Muscle of back (tissue), 11 donors: ENCODE data around the gene GID4. TPM values are rescaled to one million over a fixed set of nuclear protein-coding genes. Genes with fewer than 3 reads are reported as not detected.

Experiments used
- DNase-seq, 3 donors: peaks; one replicate each; pipeline versions ENCODE4 v3.0.0 to v3.0.0-alpha.2; 2013
- polyA plus RNA-seq, 10 donors: library from polyadenylated mRNA; unstranded; fragments of 120-200 nt; gene quantifications; one replicate each; pipeline ENCODE4 v1.2.1, GENCODE V29; 2013; ENCODE audit not compliant: insufficient read length in 10 of 10

GID4 gene
- polyA plus RNA-seq, 10 donors, result 9.9 to 13.9 (median 11.5) TPM

DNA sequence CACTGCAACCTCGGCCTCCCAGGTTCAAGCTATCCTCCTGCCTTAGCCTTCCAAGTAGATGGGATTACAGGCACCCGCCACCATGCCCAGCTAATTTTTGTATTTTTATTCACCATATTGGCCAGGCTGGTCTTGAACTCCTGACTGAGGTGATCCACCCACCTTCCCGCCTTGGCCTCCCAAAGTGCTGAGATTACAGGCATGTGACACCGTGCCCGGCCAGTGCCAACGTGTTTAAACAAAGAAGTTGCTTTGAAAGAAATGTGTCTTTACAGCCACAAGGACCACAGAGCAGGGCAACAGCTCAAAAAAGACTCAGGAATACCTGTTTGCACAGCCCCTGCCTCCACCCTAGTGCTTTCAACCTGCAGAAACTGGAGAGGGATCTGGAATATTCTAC is 25.2 kb upstream of the GID4 start:
- DNase-seq, result no peak

DNA sequence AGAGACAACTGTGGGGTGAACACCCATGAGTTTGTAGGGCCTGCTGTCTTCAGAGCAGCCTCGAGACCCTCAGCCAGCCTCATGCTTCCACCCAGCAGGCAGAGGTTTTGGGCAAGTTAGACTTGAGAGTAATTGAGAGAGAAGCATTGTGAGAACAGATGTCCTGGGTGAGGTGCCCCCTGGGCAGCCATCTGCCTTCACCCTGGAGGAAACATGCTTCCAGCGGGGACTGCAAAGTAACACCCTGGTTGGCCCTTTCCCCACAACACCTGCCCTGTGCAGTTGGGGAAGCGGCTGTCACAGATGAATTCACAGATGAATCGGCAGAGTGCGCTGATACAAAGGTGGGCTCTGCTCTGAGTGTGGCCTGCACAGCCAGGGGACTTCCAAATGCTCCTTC is 23.6 kb upstream of the GID4 start:
- no peak for DNase-seq

GRCh38 chr17:18016426-18016825 is 22.8 kb upstream of the GID4 start:
- no peak for DNase-seq

- no peak for DNase-seq
Observed at GRCh38 chr17:18017958-18018357, 21.2 kb upstream of the GID4 start.

- DNase-seq, result no peak
Observed at GRCh38 chr17:18018411-18018921, 20.7 kb upstream of the GID4 start.

GRCh38 chr17:18019838-18020154 is 19.4 kb upstream of the GID4 start:
- DNase-seq, result no peak

DNA sequence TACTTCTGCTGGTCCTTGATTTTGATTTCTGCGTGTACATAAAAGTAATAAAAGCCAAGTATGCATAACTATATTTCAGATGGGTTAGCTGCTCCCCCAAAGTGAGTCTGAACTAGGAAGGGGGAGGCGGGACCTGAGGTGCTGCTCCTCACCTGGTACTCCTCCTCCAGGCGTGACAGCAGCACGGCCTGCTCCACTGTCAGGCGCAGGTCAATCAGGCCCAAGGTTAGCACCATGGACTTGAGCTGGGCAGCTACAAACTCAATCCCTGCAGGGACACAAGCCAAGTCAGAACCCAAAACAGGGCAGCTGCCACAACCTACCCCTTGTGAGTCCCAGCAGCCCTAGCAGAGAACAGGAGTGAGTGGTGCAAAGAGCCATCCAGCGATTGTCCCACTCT is 18.2 kb upstream of the GID4 start:
- DNase-seq, result no peak

- DNase-seq, result no peak
Observed at GRCh38 chr17:18021372-18021771, 17.8 kb upstream of the GID4 start.

- no peak for DNase-seq
Observed at GRCh38 chr17:18025241-18025944, 13.8 kb upstream of the GID4 start.

DNA sequence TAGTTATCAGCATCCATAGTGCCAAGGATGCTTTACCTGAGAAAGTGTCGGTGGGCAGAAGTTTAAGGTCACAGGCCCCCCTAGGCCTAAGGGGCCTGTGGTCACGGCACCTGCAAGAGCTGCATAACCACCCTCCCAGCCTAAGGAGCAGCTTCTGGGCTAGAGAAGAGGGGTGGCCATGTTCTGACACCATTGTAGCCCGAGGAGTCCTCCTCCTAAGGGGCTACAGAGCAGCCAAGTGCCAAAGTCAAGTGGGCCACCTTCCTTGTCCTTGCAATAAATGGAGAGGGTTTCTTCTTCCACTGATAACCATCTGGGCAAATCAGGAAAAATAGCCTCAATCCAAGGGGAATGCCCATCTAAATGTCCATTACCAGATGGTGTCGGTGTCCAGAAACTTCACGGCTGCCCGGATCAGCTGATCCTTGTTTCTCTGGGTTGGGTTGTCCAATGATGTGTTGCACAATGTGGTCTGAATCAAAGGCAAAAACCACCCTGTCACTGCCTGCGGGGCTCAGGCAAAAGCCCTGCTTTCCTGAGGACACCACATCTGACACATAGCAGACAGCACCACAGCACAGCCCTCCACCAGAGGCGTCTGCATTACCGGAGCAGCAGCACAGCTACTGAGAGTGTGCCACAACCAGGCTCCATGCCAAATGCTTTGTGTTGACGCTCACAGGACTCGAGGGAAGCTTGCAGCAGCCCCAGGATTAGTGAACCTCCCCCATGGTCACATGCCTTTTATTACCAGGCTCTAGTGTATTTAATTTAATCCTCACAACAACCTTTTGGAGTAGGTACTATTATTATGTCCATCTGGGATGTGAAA is 13.0 kb upstream of the GID4 start:
- DNase-seq, result peak in 1 of 3 donors; percentile 52

DNA sequence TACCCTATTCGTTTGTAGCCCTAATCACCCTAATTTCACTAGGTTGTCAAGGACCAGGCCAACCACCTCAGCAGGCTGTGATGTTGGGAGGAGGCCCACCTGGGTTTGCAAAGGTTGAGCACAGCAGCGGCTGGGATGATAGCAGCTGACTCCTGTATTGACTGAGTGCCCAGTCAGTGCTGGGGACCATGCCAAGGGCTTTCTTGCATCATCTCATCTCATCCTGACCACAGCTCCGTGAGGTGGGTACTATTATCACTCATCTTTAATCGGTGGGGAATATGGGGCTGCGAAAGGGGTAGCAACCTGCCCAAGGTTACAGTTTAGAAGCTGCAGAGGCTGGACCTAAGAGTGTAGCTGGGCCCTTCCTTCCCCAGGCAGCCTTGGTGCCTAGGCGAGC is 11.9 kb upstream of the GID4 start:
- no peak for DNase-seq

DNA sequence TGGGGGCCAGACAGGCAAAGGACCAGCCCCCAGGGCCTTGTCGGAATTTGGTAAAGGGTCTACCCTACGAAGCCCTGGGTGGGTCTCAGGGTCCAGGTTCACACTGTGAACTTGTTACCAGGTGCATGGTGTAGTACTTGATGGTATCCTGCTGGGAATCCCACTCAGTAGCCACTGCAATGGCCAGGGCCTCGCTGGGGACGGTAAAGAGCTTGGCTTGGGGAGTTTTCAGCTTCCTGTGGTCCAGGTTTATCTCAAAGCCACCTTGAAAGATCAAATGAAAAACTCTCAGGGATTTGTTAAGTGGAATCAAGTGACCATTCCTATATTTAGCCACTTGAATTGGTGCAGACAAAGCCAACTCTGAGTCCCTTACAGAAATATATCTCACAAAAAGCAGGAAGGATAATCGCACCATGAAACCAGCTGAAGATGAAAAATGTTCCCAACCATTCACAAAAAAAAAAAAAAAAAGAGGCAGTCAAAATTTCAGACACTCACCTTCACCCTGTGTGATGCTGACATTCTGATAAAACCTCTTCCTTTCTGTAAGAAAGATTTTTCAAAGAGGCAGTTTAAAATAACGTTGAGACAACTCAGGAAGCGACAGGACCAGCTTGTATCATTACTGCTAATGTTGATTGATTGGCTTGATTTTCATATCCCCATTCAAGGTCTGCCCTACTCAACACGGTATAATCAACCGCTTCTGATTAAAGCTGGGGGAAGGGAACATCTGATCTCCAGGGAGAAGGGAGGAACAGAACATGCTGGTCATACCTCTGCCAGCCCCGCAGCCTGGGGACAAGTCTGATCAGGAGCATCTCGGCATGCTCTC is 10.9 kb upstream of the GID4 start:
- no peak for DNase-seq

- DNase-seq, result no peak
Observed at GRCh38 chr17:18028952-18029540, 10.2 kb upstream of the GID4 start.

DNA sequence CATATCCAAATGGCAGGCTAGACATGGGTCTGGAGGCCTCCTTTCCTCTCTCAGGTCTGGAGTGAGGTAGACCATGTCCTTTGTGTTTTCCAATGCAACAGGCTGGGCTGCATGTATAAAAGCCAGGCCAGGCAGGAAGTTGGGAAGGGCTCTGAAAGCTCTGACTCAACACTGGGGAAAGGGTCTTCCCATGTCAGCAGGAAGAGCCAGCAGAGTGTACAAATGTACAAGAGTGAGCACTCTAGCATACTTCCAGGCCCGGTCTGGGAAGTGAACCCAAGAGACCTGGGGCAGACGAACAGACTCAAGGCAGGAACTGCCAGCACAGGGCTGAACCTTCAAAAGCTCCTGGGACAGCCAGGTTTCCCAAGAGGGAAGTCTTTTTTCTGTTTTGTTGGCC is 7.3 kb upstream of the GID4 start:
- DNase-seq, result peak in 1 of 3 donors; percentile 51

DNA sequence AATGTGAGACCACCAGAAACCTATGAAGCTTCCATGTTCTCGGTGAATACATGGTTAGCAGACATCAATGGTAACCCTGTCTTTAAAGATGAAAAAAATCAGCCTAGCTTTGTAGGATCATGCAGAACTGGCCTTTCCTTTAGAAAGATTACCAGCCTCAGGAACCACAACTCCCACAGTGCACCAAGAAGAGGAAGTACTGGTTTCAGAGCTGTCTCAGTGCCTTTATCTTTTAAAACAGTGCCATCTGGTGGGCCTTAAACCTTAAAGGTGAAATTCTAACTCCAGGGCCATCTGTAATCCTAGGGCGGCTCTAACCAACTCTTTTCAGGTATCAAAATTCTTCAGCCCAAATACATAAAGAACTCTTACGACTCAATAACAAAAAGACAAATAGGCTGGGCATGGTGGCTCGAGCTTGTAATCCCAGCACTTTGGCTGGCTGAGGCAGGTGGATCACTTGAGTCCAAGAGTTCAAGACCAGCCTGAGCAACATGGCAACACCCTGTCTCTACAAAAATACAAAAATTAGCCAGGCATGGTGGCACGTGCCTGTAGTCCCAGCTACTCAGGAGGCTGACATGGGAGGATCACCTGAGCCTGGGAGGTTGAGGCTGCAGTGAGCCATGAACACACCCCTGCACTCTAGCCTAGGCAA is 5.6 kb upstream of the GID4 start:
- peak; percentile 79 to 89 (median 82) for DNase-seq

DNA sequence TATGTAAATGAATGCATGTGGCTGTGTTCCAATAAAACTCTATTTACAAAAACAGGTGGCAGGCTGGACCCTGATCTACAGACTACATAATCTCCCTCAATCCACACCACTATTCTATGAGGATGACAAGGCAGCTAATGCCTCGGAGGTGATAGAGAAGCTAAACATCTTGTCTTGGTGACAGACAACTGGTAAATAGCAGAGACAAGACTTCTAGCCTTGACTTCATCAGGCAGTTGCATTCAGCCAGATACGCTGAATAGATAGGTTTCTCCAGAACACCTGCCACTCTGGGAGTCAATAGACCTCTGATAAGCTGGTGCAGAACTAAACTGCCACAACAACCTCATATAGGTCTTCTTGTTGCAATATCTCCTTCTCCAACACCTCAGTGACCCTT is 3.5 kb upstream of the GID4 start:
- DNase-seq, result no peak

DNA sequence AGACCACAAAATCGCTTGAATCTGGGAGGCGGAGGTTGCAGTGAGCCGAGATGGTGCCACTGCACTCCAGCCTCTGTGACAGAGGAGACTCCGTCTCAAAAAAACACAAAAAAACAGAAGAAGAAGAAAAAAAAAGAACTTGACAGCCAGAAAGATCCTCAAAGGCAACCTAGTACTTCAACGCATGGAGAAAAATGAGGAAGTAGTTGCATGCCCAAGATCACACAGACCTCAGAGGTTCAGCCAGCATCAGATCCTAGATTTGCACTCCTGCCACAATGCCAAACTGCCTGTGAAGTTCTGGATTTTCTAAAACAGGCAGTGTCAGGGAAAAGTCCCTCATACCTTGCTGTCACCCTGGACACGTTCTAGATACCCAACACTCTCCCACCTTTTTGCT is 1.7 kb upstream of the GID4 start:
- no peak for DNase-seq

DNA sequence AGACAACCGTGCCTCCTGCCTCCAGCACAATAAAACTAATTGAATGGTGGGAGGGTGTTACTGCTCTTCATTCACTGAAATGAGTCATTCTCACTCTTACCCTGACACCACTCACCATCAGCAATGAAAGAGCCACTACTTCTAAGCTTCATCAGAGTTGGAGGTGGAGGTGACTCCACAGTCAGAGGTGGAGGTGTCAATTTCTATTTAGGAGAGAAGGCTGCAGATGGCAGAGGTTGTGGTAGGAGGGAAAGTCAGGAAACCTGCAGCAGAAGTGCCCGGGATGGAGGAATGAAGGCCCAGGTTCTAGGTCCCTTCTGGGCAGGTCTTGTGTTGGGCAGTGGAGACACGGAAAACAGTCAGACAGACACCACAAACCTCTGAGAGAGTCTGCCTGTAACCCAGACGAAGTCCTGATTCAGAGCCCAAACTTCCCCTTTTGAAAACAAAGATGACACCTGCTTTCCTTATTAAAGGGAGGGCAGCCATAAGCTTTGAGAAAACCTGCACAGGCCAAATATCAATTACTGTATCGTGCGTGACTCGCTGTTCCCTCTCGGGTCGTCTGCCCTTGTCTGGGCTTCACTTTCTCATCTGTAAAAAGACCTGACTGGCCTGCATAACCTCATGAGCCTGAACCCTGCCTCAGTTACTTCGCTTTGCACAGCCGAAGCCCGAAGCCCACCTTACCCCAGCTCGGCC is 908 bp upstream of the GID4 start:
- no peak for DNase-seq

GRCh38 chr17:18039535-18040260 is 490 bp downstream of the GID4 start:
- DNase-seq, result no peak

DNA sequence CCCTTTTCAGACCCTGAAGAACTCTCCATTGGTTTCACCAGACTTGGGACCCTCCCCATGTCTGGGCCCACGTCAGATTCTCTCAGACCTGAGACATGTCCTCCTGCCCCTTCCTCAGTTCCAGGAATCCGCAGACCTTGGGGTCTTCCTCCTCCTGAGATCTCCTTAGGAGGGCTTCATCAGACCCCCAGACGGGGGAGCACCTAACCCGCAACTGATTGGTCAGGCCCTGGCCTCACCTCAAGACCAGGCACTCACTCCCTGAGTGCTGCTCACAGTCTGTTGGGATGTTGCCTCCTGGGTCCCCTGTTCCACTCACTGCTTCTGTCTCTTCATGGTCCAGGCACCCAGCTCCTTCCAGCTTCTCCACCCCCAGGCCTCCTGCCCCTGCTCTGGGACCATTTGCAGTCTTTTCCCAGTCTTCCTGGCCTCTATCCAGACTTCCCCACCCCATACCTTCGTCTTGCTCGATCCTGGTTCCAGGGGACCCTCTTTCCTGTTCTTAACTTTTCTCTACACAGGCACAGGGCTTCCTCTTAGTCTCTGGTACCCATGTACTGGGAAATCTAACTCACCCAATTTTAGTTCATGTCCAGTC is 1.2 kb downstream of the GID4 start:
- no peak for DNase-seq
